KOPT-K1 (cell line): ENCODE results near the gene ATP5PB.

Experiments used
- H3K27ac ChIP-seq: fragments of 200-600 bp; sonication (generic); 2 replicates; pipeline ENCODE4 v1.5.1; 2016; ENCODE audit warnings: antibody characterized with exemption, mild to moderate bottlenecking, low read depth, low read length; ENCODE audit not compliant: poor library complexity, severe bottlenecking
- H3K36me3 ChIP-seq: fragments of 200-600 bp; sonication (generic); 2 replicates; pipeline ENCODE4 v1.5.1; 2017; ENCODE audit warnings: antibody characterized with exemption, mild to moderate bottlenecking, low read length, moderate library complexity; ENCODE audit not compliant: insufficient read depth
- H3K9me3 ChIP-seq: fragments of 200-600 bp; sonication (generic); 2 replicates; pipeline ENCODE4 v1.5.1; 2017; ENCODE audit warnings: antibody characterized with exemption, low read length, mild to moderate bottlenecking; ENCODE audit not compliant: insufficient read depth, poor library complexity, severe bottlenecking

ATP5PB gene

DNA sequence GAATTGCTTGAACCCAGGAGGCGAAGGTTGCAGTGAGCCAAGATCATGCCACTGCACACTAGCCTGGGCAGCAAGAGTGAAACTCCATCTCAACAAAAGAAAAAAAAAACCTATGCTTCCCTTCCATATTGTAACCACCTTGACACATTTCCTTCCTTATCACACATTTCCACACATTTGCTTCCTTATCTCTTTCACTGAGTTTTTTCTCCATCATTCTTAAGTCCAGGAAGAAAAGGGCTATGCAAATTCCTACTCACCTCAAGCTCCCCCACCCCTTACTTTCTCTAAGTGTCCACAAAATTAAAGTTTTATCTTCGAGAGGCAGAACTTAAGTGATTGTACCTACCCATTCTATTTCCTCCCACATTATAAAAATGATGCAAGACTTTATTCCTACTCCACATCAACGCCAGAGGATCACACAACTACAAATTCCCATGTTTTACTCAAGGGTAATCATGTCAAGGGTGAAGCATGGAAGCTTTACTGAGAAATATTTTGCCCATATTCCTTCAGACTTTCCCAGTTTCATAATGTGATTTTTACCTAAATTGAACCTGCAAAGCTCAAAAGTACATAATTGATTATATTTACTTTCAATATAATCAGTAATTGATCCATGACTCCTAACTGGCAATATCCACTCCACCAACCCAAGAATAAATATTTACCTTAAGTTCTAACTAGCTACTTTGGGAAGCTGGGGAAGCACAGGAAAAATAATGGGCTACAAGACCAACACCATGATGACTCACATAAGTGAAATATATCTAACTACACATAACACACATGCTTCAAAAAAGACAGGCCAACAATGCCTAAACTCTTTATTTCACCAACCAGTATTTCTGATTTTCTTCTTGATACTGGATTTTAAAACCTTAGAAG, 9.6 kb upstream of the ATP5PB start:
- Histone ChIP-seq H3K36me3 (peaks cover 81% of the 10 kb centered on the region), H3K27ac (no peak overlapping the region), H3K9me3 (no peaks in the 10 kb centered on the region)

DNA sequence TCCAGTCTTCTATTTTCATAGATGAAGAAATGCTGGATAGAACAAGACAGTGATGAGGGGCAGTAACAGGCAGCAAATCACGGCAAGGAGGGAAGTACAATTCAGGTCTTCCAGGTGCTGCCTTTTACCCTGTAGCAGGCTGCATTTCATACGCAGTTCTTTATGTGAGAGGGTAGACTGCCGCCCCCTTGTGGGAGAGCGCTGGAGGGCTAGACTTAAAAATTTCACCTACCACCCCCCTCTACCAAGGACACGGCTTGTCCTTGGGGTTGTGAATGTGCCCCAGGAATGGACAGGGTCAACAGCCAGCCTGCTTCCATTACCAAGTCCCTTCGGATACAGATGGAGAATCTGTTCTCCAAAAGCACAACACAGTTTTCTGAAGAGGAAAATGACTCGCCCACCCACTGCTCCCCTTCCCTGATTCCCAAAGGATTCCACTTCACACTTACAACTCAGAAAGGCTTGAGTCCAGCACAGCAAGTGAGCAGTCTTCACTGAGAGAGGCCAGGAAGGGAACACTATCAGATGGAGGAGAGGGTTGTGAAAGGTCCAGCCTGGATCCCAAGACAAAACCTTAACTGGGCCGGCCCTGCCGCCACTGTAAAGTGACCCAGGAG, 7.6 kb upstream of the ATP5PB start:
- no peak overlapping the region for H3K27ac ChIP-seq
- H3K9me3 ChIP-seq = no peaks in the 10 kb centered on the region
- peaks cover 100% of the 10 kb centered on the region for H3K36me3 ChIP-seq

DNA sequence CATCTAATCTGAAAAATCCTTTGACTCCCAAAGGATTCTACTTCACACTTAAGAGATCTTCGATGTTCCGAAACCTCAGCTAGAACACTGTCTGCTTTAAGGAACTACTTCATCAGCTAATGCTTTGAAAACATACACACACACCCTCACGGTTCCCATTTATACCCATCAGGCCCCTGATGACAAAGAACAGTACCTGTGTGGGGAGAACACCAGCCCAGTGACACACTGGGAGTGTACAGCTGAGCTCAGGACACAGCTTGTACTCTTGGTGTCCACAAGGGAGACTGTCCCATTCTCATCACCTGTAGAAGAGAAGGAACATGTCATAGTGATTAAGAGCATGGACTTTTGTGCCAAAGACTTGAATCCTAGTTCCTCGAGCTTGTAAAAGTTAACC, 6.8 kb upstream of the ATP5PB start:
- H3K27ac ChIP-seq = no peak overlapping the region
- peaks cover 100% of the 10 kb centered on the region for H3K36me3 ChIP-seq
- H3K9me3 ChIP-seq = no peaks in the 10 kb centered on the region

DNA sequence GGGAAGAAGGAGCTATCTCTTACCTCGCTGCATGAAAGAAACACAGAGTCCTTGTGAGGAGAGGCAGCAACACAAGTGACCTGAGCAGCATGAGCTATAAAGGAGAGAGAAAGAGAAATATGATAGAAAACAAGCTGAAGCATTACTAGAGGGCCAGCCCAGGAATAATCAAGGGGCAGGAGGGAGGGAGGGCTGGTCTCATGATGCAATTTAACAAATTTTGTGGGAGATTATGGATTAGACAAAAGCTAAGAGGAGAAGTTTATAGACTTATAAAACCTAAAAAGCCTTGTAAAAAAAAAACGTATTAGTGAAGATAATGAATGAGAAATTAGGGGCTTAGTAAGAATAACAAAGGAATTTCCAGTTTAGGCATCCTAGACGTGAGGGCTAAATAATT, 5.2 kb upstream of the ATP5PB start:
- H3K9me3 ChIP-seq = no peaks in the 10 kb centered on the region
- H3K27ac ChIP-seq = no peak overlapping the region
- H3K36me3 ChIP-seq = peaks cover 87% of the 10 kb centered on the region

DNA sequence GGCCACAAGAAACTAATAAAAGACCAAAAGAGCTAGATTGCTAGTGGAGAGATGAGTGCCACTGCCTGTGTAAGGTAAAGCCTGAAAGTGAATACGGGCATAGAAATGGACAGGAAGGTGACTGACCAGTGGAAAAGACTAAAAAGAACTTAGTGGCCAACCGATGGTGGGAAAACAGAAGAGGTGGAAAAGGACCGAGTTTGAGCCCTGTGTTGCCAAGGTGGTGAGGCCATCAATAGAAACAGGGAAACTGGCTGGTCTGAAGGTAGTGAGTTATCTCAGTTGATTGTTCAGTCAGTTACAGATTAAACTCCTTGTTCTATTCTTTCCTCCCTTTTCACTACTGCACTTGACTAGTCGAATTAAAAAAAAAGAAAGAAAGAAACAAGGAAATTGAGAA, 2.7 kb upstream of the ATP5PB start:
- H3K36me3 ChIP-seq = peaks cover 71% of the 10 kb centered on the region
- H3K27ac ChIP-seq = no peak overlapping the region
- H3K9me3 ChIP-seq = no peaks in the 10 kb centered on the region

DNA sequence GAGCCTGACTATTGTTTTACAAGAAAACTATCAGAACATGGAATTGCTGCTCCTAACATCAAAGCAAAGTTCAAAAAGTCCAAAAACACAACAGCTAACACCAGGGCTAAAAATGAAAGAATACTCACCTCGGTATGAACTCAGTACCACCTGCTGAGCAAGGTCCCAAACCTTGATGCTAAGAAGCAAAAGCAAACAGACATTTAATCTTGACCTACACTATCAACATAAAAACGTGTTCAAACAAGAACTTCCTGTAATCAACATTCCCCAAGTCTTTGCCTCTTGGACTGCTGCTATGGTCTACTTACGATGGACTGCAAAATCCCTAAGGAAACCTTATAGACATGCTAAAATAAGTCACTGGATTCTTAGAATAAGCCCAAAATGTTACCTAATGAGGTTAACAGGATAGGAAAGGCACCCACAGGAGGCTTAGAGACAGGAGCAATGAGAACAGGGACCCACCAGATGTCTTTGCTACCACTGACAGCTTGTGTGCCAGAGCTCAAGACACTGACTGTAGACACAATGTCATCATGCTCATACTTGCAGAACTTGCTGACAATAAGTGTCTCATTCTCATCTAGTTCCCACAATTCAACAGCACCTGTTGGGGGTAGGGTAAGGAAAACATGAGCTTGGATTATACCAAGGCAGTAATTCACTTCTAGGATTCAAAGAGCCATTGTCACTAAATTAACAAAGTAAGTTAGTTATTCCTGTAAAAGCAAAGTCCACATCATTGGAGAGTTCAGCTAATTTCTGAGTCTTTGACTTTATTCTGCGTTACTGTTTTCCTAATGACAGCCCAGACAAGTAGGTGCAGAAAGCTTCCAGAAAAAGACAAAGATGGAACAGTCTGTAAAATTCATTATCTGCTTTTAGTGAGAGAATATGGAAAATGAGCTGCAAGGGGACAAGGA, 2.0 kb upstream of the ATP5PB start:
- no peaks in the 10 kb centered on the region for H3K9me3 ChIP-seq
- H3K36me3 ChIP-seq = peaks cover 71% of the 10 kb centered on the region
- H3K27ac ChIP-seq = peak overlapping the region; percentile 85

DNA sequence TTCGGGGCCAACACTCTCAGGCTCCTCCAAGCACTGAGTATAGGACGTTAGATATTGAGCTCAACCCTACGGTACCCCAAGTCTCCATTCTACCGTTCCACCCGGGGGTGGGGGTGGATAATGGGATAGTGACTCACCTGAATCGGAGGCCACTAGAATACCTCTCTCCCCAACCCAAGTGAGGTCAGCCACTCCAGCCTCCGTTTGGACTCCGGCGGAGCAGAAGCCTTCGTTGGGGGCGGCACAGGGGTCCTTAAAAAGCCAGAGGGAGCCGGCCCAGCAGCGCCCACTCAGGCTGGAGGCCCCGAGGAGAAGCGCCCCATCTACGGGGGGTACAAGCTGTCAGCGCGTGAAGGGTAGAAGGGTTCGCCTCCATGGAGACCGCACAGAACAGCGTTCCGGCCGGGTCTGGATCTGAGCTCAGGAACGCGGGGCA, 764 bp upstream of the ATP5PB start:
- Histone ChIP-seq H3K27ac (peak overlapping the region; percentile 85), H3K36me3 (peaks cover 71% of the 10 kb centered on the region), H3K9me3 (no peaks in the 10 kb centered on the region)

DNA sequence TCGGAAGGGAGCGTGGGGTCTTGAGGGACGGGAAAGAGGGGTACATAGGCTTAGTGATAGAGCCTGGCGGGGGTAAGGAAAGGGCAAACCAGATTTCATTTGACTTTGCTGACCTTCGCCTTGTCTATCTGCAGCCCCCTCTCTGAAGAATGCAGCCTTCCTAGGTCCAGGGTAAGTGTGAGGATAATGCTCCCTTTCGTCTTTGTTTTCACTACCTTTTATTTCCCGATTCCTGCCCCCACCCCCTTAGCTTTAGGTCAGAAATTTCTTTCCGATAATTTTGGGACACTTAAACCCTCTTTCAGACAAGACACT, 396 bp downstream of the ATP5PB start:
- Histone ChIP-seq H3K9me3 (no peaks in the 10 kb centered on the region), H3K27ac (peak overlapping the region; percentile 85), H3K36me3 (peaks cover 71% of the 10 kb centered on the region)

DNA sequence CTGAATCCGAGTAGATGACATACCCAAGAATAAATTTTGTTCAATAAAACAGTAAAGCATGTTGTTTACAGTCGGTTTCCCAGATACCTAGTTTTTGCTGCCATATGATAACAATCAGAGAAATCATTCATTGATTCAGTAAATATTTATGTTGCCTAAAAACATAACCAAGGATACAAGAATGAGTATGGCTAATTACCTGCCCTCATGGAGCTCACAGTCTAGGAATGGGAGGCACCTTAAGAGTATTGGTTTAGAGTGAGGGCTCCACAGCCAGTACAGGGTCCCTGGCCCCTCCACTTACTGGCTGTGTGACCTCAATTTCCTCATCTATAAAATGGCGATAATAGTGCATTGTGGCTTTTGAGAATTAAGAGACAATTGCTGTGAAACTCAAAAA, 921 bp downstream of the ATP5PB start:
- Histone ChIP-seq H3K36me3 (peaks cover 71% of the 10 kb centered on the region), H3K27ac (peak overlapping the region; percentile 85), H3K9me3 (no peaks in the 10 kb centered on the region)

DNA sequence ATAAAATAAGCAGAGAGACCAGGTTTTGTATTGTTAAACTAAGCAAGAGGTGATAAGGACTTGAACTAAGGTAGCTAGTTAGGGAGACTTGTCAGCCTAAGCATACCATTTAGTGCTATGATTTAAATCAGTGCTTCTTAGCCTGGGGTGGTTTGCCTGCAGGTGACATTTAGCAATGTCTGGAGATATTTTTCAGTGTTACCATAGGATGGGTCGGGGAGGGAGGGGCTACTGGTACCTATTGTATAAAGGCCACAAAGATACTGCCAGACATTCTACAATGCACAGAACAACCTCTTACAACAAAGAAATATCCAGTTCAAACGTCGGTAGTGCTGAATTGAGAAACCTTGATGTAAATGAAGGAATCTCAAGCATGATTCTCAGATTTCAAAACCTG, 3.3 kb downstream of the ATP5PB start:
- Histone ChIP-seq H3K27ac (no peak overlapping the region), H3K9me3 (no peaks in the 10 kb centered on the region), H3K36me3 (peaks cover 71% of the 10 kb centered on the region)

DNA sequence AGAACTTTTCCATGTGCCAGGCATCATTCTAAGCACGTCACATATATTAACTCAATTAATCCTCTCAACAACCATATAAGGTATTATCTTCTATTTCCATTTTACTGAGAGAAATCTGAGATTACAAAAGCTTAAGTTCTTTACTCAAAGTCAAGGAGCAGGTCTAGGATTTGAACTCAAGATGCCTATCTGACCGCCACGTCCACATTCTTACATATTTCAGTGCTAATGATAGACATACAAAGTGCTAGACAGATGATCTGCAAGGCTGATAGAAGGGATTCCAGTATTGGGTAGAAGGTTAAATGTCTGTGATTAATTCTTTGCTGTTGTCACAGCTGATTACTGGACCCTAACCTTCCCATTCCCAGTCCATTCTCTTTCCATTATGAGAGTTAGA, 4.4 kb downstream of the ATP5PB start:
- H3K9me3 ChIP-seq = no peaks in the 10 kb centered on the region
- H3K36me3 ChIP-seq = peaks cover 80% of the 10 kb centered on the region
- no peak overlapping the region for H3K27ac ChIP-seq

DNA sequence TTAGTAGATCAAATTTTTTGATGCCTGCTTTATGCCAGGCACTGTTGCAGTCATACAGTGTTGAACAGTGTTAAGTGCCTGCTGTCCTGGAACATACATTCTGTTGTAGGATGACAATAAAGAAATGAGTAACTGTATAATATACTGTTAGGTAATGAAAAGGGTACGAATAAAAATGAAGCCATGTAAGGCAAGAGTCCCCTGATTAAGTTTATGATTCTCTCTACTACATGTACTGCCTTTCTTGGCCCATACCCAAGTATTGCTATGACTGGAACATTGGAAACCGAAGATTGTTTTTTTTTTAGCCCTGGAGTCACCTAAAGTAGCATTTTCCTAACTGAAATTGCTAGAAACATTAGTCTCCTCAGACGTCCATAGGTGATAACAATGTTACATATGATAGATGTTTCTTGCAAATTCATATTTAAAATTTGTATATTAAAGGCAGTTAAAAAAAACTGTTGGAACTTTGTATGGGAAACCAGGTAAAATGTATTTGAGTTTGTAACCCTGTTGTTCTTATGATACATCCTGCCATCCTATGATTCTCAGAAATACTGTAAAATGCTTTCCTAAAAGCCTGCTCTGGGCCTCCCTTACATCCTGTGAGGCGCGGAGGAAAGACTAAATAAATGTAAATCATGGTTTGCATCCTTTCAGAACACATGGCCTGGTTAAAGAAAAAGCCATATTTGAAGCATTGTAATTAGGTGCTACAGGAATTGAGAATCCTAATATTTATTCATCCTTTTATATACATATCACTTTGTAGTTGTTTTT, 5.8 kb downstream of the ATP5PB start:
- Histone ChIP-seq H3K27ac (no peak overlapping the region), H3K36me3 (peaks cover 94% of the 10 kb centered on the region), H3K9me3 (no peaks in the 10 kb centered on the region)

DNA sequence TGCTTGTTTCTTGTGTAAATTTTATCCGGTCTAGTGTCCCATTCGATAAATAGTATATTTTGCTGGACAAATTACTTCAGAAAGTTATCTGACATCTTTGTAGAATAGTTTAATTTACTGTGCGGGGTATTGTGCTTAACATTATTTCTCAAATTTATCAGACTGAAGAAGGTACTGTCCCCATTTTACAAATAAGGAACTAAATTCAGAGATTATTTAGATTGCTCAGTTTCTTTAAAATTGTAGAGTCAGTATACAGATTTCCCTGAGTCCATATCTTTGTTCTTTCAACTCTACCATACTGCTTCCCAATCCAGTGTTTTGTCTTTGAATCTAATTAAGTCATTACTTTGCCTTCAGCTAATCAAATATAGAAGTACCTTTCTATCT, 6.4 kb downstream of the ATP5PB start:
- Histone ChIP-seq H3K27ac (no peak overlapping the region), H3K36me3 (peaks cover 100% of the 10 kb centered on the region), H3K9me3 (no peaks in the 10 kb centered on the region)

DNA sequence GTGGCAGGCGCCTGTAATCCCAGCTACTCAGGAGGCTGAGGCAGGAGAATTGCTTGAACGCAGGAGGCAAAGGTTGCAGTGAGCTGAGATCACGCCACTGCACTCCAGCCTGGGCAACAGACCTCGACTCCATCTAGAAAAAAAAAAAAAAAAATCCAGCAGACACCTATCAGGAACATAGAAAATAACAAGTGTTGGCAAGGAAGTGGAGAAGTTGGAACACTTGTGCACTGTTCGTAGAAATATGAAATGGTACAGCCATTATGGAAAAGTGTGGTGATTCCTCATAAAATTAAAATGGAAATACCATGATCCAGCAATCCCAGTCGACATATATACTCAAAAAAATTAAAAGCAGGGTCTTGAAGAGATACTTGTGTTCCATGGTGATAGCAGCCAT, 12.5 kb downstream of the ATP5PB start:
- H3K36me3 ChIP-seq = peaks cover 75% of the 10 kb centered on the region
- no peaks in the 10 kb centered on the region for H3K9me3 ChIP-seq
- no peak overlapping the region for H3K27ac ChIP-seq
